ENCODE measurements around the gene EIF5A2. TPM values are rescaled to one million over a fixed set of nuclear protein-coding genes. Genes with fewer than 3 reads are reported as not detected.

EIF5A2 gene
- total and polyA plus RNA-seq, 10 of the 15 experiments (the other 5 are each of a cell fraction or from before 2014, with no cell fraction given): 0.76 to 3.0 (median 2.2) TPM

GRCh38 chr3:170869239-170869590 is 39.2 kb downstream of the EIF5A2 start:
- H3K4me1 ChIP-seq (ENCODE audit: control insufficient read depth, insufficient read depth, low read length): no peaks in the 10 kb centered on the region; the same call in 1 of the 2 replicates
- intact Hi-C loops (cut with micrococcal nuclease; ENCODE audit: unreplicated experiment): loop anchor here (5.0 kb wide), 1 partner anchor 1097 kb away; the partner anchor contains the start of gene MYNN
- DNase-seq (ENCODE audit: low read depth, low spot score): no peak
- no peak overlapping the region for H2AFZ ChIP-seq (ENCODE audit: control insufficient read depth, low read depth, low read length)
- RAD21 ChIA-PET (ENCODE audit: unreplicated experiment): interaction anchor here (0.6 to 0.8 kb wide), 3 partner anchors 57 to 464 kb away, joined by 3 to 4 read pairs (median 3); no protein-coding TSS in a partner anchor
- peak overlapping the region; percentile 87 for H3K4me3 ChIP-seq
- no peaks in the 10 kb centered on the region; the same call in 1 of the 2 replicates for H4K20me1 ChIP-seq (ENCODE audit: control insufficient read depth, insufficient read depth)
- H3K79me2 ChIP-seq (ENCODE audit: control insufficient read depth, insufficient read depth, low read length): peaks cover 32% of the 10 kb centered on the region
- peak overlapping the region; percentile 96 for H3K27ac ChIP-seq (ENCODE audit: control insufficient read depth, insufficient read depth)
- TF ChIP-seq NR2C2 (IDR thresholded peaks at IDR 0.05; ENCODE audit: borderline replicate concordance, control insufficient read depth, insufficient read length, low read depth) (no peak), TAF1 (IDR thresholded peaks at IDR 0.05; ENCODE audit: borderline replicate concordance, low read depth, low read length) (no peak), KDM1A (IDR thresholded peaks at IDR 0.05; ENCODE audit: borderline replicate concordance) (no peak), ATF7 (IDR thresholded peaks at IDR 0.05; ENCODE audit: low read depth) (no peak)
- H3K27me3 ChIP-seq (replicated peaks in 1 of 2; ENCODE audit: control insufficient read depth in 2 of 2, insufficient read depth in 2 of 2, low read length in 1 of 2): no peaks in the 10 kb centered on the region
- no peak for FAIRE-seq
- ATAC-seq: peak; percentile 6; the same call in 2 of the 3 replicates
- POLR2A ChIA-PET: interaction anchor here (0.8 to 1.2 kb wide), 2 partner anchors 96 to 210 kb away, joined by 3 read pairs; no protein-coding TSS in a partner anchor
- H3K36me3 ChIP-seq (ENCODE audit: control insufficient read depth in 2 of 2, insufficient read depth in 2 of 2, low read length in 1 of 2): peaks cover 0 to 18% of the 10 kb centered on the region in 2 experiments; a peak in 2 of 4 replicates
- BruUV-seq (replicated peaks): no TSS peak
- in situ Hi-C loops (cut with MboI): no loop called here
- 2% methylated on average over 2 of the region's 2 CpGs for WGBS (ENCODE audit: insufficient coverage, insufficient replicate concordance, low lambda C conversion rate, missing lambda C conversion rate)
- CTCF ChIA-PET: interaction anchor here (1.2 kb wide), 1 partner anchor 502 kb away, joined by 3 read pairs; no protein-coding TSS in a partner anchor
- H3K9me3 ChIP-seq (replicated peaks; ENCODE audit: control insufficient read depth, insufficient read depth, low read length): no peaks in the 10 kb centered on the region; the same call in 2 of the 3 replicates
- H3K9ac ChIP-seq (ENCODE audit: control insufficient read depth, insufficient read depth, low read length): peak overlapping the region; percentile 93
- H3K4me2 ChIP-seq (ENCODE audit: control insufficient read depth, insufficient read depth): peak overlapping the region; percentile 54
- SMC1A ChIA-PET (ENCODE audit: uncharacterized antibody, unreplicated experiment): interaction anchor here (0.6 to 1.7 kb wide), 6 partner anchors 11 to 735 kb away, joined by 3 read pairs; no protein-coding TSS in a partner anchor

- TF ChIP-seq GATAD2B (conservative IDR thresholded peaks at IDR 0.05; ENCODE audit: low read depth) (no peak), NBN (IDR thresholded peaks at IDR 0.05) (peak; percentile 28; the same call in 1 of the 2 replicates), HSF1 (IDR thresholded peaks at IDR 0.05; ENCODE audit: low read depth, low read length) (no peak), SMAD1 (IDR thresholded peaks at IDR 0.05; ENCODE audit: low read depth, partially characterized antibody) (peak; percentile 42), SUZ12 (IDR thresholded peaks at IDR 0.05; ENCODE audit: unreplicated experiment) (no peak), MLLT1 (IDR thresholded peaks at IDR 0.05) (peak; percentile 50; the same call in 1 of the 2 replicates), CBX5 (IDR thresholded peaks at IDR 0.05; ENCODE audit: low read depth) (no peak), BHLHE40 (IDR thresholded peaks at IDR 0.05; ENCODE audit: borderline replicate concordance in 1 of 2, low read depth in 2 of 2, low read length in 1 of 2) (peak in 1 of 2 experiments; percentile 69; a peak in 2 of 4 replicates)
- BruUV-seq (replicated peaks): no TSS peak
Observed at GRCh38 chr3:170868577-170869238, 39.7 kb downstream of the EIF5A2 start.

More at GRCh38 chr3:170868577-170869238, 39.7 kb downstream of the EIF5A2 start:
- ATAC-seq (no peak), DNase-seq (ENCODE audit: low read depth, low spot score) (no peak), FAIRE-seq (no peak)
- H3K27ac ChIP-seq (ENCODE audit: control insufficient read depth, insufficient read depth): peak overlapping the region; percentile 96; the same call in 1 of the 2 replicates
- H3K36me3 ChIP-seq (ENCODE audit: control insufficient read depth in 2 of 2, insufficient read depth in 2 of 2, low read length in 1 of 2): peaks cover 0 to 18% of the 10 kb centered on the region in 2 experiments; a peak in 2 of 4 replicates
- H3K4me2 ChIP-seq (ENCODE audit: control insufficient read depth, insufficient read depth): peak overlapping the region; percentile 87
- intact Hi-C loops (cut with micrococcal nuclease; ENCODE audit: unreplicated experiment): loop anchor here (5.0 kb wide), 1 partner anchor 1096 kb away; the partner anchor contains the start of gene MYNN
- POLR2A ChIA-PET: interaction anchor here (0.6 to 0.8 kb wide), 3 partner anchors 96 to 501 kb away, joined by 3 to 5 read pairs (median 4); no protein-coding TSS in a partner anchor
- WGBS (ENCODE audit: insufficient coverage, insufficient replicate concordance, low lambda C conversion rate, missing lambda C conversion rate): 4% methylated on average over 9 of the region's 9 CpGs
- CTCF ChIA-PET: interaction anchor here (0.6 to 1.2 kb wide), 4 partner anchors 502 to 1746 kb away, joined by 3 read pairs; no protein-coding TSS in a partner anchor
- SMC1A ChIA-PET (ENCODE audit: uncharacterized antibody, unreplicated experiment): interaction anchor here (1.1 to 1.7 kb wide), 2 partner anchors 11 to 233 kb away, joined by 3 read pairs; no protein-coding TSS in a partner anchor
- peaks cover 32% of the 10 kb centered on the region for H3K79me2 ChIP-seq (ENCODE audit: control insufficient read depth, insufficient read depth, low read length)
- in situ Hi-C loops (cut with MboI): no loop called here
- H3K27me3 ChIP-seq (replicated peaks in 1 of 2; ENCODE audit: control insufficient read depth in 2 of 2, insufficient read depth in 2 of 2, low read length in 1 of 2): no peaks in the 10 kb centered on the region
- RAD21 ChIA-PET (ENCODE audit: unreplicated experiment): interaction anchor here (0.6 kb wide), 1 partner anchor 464 kb away, joined by 3 read pairs; no protein-coding TSS in a partner anchor
- H3K4me1 ChIP-seq (ENCODE audit: control insufficient read depth, insufficient read depth, low read length): no peaks in the 10 kb centered on the region; the same call in 1 of the 2 replicates
- H3K9me3 ChIP-seq (replicated peaks; ENCODE audit: control insufficient read depth, insufficient read depth, low read length): no peaks in the 10 kb centered on the region; the same call in 2 of the 3 replicates
- H3K9ac ChIP-seq (ENCODE audit: control insufficient read depth, insufficient read depth, low read length): peak overlapping the region; percentile 93
- H3K4me3 ChIP-seq: peak overlapping the region; percentile 87
- no peak overlapping the region for H2AFZ ChIP-seq (ENCODE audit: control insufficient read depth, low read depth, low read length)
- H4K20me1 ChIP-seq (ENCODE audit: control insufficient read depth, insufficient read depth): no peaks in the 10 kb centered on the region; the same call in 1 of the 2 replicates
